ENCODE data around the gene LRRC71.

- TF ChIP-seq POLR2AphosphoS5 (IDR thresholded peaks at IDR 0.05; ENCODE audit: low read depth) (no peak), CTCF (conservative IDR thresholded peaks at IDR 0.05; ENCODE audit: low read depth in 2 of 2) (no peak), JUNB (IDR thresholded peaks at IDR 0.05; ENCODE audit: unreplicated experiment) (no peak), EZH2phosphoT487 (IDR thresholded peaks at IDR 0.05; ENCODE audit: unreplicated experiment) (no peak), EZH2 (IDR thresholded peaks at IDR 0.05; ENCODE audit: low read depth, unreplicated experiment) (no peak), ZNF114 (CRISPR knock-in tag; IDR thresholded peaks at IDR 0.05) (no peak), STAT1 (IDR thresholded peaks at IDR 0.05; ENCODE audit: unreplicated experiment) (no peak), CREB1 (CRISPR knock-in tag; IDR thresholded peaks at IDR 0.05; ENCODE audit: low read depth) (no peak), ZNF331 (CRISPR knock-in tag; IDR thresholded peaks at IDR 0.05; ENCODE audit: low read depth) (no peak)
- TF ChIP-seq, protein P1, sequence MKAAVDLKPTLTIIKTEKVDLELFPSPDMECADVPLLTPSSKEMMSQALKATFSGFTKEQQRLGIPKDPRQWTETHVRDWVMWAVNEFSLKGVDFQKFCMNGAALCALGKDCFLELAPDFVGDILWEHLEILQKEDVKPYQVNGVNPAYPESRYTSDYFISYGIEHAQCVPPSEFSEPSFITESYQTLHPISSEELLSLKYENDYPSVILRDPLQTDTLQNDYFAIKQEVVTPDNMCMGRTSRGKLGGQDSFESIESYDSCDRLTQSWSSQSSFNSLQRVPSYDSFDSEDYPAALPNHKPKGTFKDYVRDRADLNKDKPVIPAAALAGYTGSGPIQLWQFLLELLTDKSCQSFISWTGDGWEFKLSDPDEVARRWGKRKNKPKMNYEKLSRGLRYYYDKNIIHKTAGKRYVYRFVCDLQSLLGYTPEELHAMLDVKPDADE (IDR thresholded peaks at IDR 0.05): no peak
- TF ChIP-seq, protein P2, sequence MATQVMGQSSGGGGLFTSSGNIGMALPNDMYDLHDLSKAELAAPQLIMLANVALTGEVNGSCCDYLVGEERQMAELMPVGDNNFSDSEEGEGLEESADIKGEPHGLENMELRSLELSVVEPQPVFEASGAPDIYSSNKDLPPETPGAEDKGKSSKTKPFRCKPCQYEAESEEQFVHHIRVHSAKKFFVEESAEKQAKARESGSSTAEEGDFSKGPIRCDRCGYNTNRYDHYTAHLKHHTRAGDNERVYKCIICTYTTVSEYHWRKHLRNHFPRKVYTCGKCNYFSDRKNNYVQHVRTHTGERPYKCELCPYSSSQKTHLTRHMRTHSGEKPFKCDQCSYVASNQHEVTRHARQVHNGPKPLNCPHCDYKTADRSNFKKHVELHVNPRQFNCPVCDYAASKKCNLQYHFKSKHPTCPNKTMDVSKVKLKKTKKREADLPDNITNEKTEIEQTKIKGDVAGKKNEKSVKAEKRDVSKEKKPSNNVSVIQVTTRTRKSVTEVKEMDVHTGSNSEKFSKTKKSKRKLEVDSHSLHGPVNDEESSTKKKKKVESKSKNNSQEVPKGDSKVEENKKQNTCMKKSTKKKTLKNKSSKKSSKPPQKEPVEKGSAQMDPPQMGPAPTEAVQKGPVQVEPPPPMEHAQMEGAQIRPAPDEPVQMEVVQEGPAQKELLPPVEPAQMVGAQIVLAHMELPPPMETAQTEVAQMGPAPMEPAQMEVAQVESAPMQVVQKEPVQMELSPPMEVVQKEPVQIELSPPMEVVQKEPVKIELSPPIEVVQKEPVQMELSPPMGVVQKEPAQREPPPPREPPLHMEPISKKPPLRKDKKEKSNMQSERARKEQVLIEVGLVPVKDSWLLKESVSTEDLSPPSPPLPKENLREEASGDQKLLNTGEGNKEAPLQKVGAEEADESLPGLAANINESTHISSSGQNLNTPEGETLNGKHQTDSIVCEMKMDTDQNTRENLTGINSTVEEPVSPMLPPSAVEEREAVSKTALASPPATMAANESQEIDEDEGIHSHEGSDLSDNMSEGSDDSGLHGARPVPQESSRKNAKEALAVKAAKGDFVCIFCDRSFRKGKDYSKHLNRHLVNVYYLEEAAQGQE (IDR thresholded peaks at IDR 0.05; ENCODE audit: unreplicated experiment): no peak
These were observed 44.0 kb downstream of the LRRC71 start for GRCh38 chr1:156964441-156964840.

All from GM23338 (cell line).